ENCODE results near the gene CTRB2.
"Not testable (repeated sequence)": the region's sequence is repeated elsewhere in the genome, so short reads cannot be mapped to it uniquely, and the experiment has no call there.

The CTRB2 gene

DNA sequence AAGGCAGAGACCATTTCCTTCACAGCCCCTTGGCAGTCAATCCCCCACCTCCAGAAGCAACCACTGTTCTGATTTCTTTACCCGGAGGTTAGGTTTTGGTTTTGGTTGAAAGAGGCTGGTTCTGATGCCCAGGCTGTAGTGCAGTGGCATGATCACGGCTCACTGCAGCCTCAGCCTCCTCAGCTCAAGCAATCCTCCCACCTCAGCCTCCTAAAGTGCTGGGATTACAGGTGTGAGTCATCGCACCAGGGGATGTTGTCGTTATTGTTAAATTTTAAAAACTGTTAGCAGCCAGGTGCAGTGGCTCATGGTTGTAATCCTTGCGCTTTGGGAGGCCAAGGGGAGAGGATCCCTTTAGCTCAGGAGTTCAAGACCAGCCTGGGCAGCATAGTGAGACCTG lies 3.0 kb upstream of the CTRB2 start:
- no peak overlapping the region for H3K4me3 ChIP-seq (ENCODE audit: control insufficient read depth, low read depth, low read length)
- no peak for DNase-seq (ENCODE audit: low read depth)
- TF ChIP-seq, protein P1, sequence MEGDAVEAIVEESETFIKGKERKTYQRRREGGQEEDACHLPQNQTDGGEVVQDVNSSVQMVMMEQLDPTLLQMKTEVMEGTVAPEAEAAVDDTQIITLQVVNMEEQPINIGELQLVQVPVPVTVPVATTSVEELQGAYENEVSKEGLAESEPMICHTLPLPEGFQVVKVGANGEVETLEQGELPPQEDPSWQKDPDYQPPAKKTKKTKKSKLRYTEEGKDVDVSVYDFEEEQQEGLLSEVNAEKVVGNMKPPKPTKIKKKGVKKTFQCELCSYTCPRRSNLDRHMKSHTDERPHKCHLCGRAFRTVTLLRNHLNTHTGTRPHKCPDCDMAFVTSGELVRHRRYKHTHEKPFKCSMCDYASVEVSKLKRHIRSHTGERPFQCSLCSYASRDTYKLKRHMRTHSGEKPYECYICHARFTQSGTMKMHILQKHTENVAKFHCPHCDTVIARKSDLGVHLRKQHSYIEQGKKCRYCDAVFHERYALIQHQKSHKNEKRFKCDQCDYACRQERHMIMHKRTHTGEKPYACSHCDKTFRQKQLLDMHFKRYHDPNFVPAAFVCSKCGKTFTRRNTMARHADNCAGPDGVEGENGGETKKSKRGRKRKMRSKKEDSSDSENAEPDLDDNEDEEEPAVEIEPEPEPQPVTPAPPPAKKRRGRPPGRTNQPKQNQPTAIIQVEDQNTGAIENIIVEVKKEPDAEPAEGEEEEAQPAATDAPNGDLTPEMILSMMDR (IDR thresholded peaks at IDR 0.05; ENCODE audit: control insufficient read depth, insufficient read depth, low read depth, low read length, missing control alignments) = no peak

DNA sequence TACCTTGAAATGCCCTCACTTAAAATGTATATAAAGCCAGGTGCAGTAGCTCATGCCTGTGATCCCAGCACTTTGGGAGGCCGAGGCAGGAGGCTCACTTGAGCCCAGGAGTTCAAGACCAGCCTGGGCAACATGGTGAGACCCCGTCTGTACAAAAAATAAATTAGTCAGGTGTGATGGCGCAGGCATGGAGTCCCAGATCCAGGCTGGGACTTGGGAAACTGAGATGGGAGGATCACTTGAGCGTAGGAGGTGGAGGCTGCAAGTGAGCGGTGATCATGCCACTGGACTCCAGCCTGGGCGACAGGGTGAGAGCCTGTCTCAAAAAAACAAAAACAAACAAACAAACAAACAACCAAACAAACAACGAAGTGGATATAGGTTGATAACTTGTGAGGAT lies 2.6 kb upstream of the CTRB2 start:
- H3K4me3 ChIP-seq (ENCODE audit: control insufficient read depth, low read depth, low read length); DNase-seq (ENCODE audit: low read depth): not testable (repeated sequence)

DNA sequence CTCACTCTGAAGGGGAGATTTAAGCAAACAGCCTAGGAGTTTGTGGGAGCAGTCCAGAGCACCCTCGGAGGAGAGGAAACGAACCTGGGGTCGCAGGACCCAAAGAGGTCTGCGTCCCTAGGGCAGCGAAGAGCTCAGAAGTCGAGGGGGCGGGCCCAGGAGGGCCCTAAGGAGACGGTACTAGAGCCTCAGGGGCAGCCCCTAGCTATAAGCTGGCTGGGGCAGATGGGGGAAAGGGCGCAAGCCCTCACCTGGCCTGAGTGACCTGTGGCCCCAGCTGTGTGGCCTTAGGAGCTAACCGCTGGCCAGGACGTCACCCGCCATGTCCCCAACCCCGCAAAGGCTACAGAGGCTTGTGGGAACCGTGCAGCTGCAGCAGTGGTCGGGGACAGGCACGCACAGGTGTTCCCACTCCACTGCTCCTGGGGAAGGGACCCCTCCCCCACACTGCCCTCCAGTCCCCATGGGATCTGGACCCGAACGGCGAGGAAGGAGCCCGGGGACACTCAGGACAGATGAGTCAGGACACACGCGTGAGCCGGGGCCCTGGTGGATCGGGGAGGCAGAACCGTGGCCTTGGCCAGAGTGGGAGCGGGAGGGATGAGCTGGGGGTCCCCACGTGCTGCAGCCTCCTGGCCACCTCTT lies 2.0 kb upstream of the CTRB2 start:
- DNase-seq (ENCODE audit: low read depth) = no peak
- H3K4me3 ChIP-seq (ENCODE audit: control insufficient read depth, low read depth, low read length) = no peak overlapping the region
- TF ChIP-seq, protein P1 (IDR thresholded peaks at IDR 0.05; ENCODE audit: control insufficient read depth, insufficient read depth, low read depth, low read length, missing control alignments) = no peak

DNA sequence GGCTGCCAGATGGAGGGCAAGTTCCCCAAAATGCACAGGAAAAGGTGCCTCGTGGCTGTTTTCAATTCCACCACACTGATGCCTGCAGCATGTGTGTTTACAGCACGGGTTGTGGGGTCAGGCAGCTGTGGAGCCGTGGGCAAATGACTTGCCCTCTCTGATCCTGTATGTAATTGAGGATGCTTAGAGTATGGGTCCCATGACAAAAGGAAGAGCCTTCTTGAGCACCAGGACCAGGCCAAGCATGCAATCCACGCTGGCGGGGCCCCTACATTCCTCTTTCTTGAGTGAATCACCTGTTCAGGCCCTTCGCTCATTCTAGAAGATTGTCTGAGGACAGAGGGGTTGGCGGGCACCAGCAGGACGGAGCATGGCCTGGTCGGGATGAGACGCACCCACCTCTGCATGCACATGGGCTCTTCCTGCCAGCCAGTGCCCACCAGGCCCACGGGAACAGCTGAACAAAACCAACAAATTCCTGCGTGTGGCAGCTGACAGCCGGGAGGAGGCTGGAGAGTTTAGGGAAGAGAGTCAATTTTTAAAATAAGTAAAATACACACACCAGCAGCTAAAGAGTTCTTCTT lies 1.4 kb upstream of the CTRB2 start:
- DNase-seq (ENCODE audit: low read depth) = no peak
- TF ChIP-seq, protein P1 (IDR thresholded peaks at IDR 0.05; ENCODE audit: control insufficient read depth, insufficient read depth, low read depth, low read length, missing control alignments) = no peak
- no peak overlapping the region for H3K4me3 ChIP-seq (ENCODE audit: control insufficient read depth, low read depth, low read length)

DNA sequence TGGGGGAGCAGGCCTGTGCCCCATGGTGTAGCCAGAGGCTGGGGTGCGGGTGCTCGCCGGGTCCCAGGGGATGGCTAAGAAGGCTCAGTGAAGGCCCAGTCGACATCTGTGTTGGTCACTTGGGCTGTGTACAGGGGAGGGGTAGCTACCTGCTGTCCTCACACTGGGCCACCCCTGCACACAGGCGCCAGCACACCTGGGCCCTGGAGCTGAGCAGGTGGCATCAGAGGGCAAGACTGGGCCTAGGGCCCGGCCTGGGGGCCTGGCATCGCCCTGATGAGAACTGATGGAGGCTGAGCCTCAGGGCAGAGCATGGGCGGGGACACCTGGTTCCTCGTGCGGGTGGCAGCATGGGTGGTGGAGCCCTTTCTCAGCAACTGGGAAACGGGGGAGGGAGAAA lies 870 bp upstream of the CTRB2 start:
- no peak for DNase-seq (ENCODE audit: low read depth)
- TF ChIP-seq, protein P1 (IDR thresholded peaks at IDR 0.05; ENCODE audit: control insufficient read depth, insufficient read depth, low read depth, low read length, missing control alignments) = no peak
- no peak overlapping the region for H3K4me3 ChIP-seq (ENCODE audit: control insufficient read depth, low read depth, low read length)

DNA sequence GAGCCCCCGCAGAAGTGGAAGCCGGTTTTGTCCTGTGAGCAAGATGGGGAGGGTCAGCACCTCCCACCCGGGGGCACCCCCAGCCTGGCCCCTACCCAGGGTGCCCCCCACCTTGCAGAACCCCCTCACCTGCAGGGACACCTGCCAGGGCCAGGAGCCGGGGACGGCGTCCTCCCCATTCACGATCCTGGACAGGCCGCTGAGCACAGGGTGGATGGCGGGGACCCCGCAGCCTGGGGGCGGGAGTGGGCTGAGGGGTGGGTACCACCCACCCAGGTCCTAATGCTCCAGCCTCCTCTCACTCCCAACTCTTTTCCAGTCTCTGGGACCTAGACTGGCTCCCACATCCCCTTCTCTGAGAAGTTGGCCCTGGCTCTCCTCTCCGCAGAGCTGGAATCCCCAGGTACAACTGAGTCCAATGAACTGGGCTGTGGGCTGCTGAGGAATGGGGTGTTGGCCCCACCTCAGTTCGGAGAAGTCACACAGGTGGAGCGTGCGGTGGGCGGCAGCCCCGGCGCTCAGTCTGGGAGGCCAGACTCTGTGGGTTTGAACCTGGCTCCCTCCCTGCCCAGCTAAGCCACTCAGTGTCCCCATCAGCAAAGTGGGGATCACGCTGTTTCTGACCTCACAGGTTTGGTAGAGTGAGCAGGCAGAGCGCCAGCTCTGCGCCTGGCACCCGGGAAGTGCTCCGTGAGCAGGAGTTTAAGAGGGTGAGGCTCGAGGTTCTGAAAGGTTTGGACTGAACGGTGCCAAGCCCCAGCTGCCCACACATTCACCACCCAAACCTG lies 806 bp downstream of the CTRB2 start:
- not testable (repeated sequence) for DNase-seq (ENCODE audit: low read depth)

DNA sequence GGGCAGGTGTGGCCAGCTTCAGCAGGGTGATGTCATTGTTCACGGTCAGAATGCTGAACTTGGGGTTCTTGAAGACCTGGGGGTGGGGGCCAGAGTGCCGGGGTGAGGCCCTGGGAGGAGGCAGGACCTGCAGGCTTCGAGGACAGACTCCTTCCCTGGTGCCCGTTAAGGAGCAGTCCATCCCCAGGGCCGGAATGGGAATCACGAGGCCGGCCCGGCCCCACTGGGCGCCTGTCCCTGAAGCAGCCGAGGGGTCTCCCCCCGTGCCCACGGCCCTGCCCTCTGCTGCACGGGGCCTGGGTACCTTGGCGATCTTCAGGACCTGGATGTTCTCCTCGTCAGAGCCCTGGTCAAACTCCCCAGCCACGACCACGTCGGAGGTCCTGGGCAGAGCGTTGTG lies 1.5 kb downstream of the CTRB2 start:
- DNase-seq (ENCODE audit: low read depth) = not testable (repeated sequence)

More for the DNA sequence above, 806 bp downstream of the CTRB2 start:
- not testable (repeated sequence) for H3K4me3 ChIP-seq (ENCODE audit: control insufficient read depth, low read depth, low read length)

DNA sequence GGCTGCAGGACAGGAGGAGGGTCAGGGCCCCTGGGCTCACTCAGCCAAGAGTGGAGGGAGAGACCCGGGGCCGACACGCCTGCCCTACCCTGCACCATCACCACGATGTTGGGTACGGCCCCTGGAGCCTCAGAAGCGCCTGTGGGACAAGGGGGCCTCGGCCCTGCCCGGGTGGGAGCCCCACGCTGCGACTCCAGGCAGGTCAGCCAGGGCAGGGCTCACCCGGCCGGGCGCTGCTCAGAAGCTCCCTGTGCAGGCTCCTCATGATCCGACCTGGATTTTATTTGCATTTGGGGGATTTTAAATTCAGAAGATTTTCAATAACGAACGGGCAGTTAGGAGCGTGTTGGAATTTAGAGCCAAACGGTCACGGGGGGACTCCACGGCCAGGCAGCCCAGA lies 2.1 kb downstream of the CTRB2 start:
- not testable (repeated sequence) for DNase-seq (ENCODE audit: low read depth); H3K4me3 ChIP-seq (ENCODE audit: control insufficient read depth, low read depth, low read length)

More for the DNA sequence above, 1.5 kb downstream of the CTRB2 start:
- H3K4me3 ChIP-seq (ENCODE audit: control insufficient read depth, low read depth, low read length) = not testable (repeated sequence)
